Heart left ventricle (tissue), 16 donors: ENCODE data around the gene EIF2AK3. TPM values are rescaled to one million over a fixed set of nuclear protein-coding genes. Genes with fewer than 3 reads are reported as not detected.
"Not testable (repeated sequence)": the region's sequence is repeated elsewhere in the genome, so short reads cannot be mapped to it uniquely, and the experiment has no call there.

Source experiments
- ATAC-seq, 4 donors: fragments of 200-7000 bp; cut with Tn5 transposase; one replicate each; pipeline ENCODE4 v1.9.1; 2020 to 2022; ENCODE audit warnings: moderate library complexity in 4 of 4, mild to moderate bottlenecking in 3 of 4, moderate number of reproducible peaks in 1 of 4
- DNase-seq, 5 donors: peaks; one replicate each; pipeline ENCODE4 v3.0.0-alpha.2; 2020
- H3K27ac ChIP-seq, 12 donors: fragments of 200-600 bp; sonication (generic) in 4 of 12; one replicate each; pipeline versions ENCODE4 v1.5.0 to v1.8.0; 2016 to 2022; ENCODE audit warnings: mild to moderate bottlenecking in 2 of 12
- H3K27me3 ChIP-seq, 9 donors: fragments of 200-600 bp; sonication (generic) in 2 of 9; one replicate each; pipeline versions ENCODE4 v1.5.1 to v1.8.0; 2016 to 2022; ENCODE audit warnings: mild to moderate bottlenecking in 3 of 9
- H3K36me3 ChIP-seq, 9 donors: fragments of 200-600 bp; sonication (generic) in 2 of 9; one replicate each; pipeline versions ENCODE4 v1.5.0 to v1.8.0; 2018 to 2022; ENCODE audit warnings: mild to moderate bottlenecking in 2 of 9
- H3K4me1 ChIP-seq, 12 donors: fragments of 200-600 bp; sonication (generic) in 4 of 12; one replicate each; pipeline versions ENCODE4 v1.5.0 to v1.8.0; 2016 to 2022; ENCODE audit warnings: mild to moderate bottlenecking in 3 of 12
- H3K4me3 ChIP-seq, 12 donors: fragments of 200-600 bp; sonication (generic) in 4 of 12; one replicate each; pipeline versions ENCODE4 v1.5.0 to v1.8.0; 2017 to 2022; ENCODE audit warnings: mild to moderate bottlenecking in 9 of 12, moderate library complexity in 4 of 12
- H3K9me3 ChIP-seq, 12 donors: fragments of 200-600 bp; sonication (generic) in 4 of 12; one replicate each; pipeline versions ENCODE4 v1.5.0 to v1.8.0; 2016 to 2022; ENCODE audit warnings: mild to moderate bottlenecking in 1 of 12
- POLR2A ChIP-seq, 2 donors: fragments of 450-650 bp; IDR thresholded peaks; one replicate each; pipeline ENCODE4 v1.6.1; 2017; ENCODE audit warnings: antibody characterized with exemption in 2 of 2, mild to moderate bottlenecking in 2 of 2, moderate library complexity in 2 of 2
- WGBS, 4 donors: extraction: QIAGEN DNeasy Blood & Tissue Kit in 2 of 4; methylation state at CpG; one replicate each; pipeline versions ENCODE4 v1.1.5 to v1.1.7; 2013 to 2018; 5-methylcytosine and 5-hydroxymethylcytosine counted together
- intact Hi-C, 10 donors: fragments of 100-400 bp; cut with DNase I; formaldehyde crosslinking; loops; one replicate each; pipeline versions ENCODE4 v1.11.1 to v1.14.2; 2022
- polyA plus RNA-seq, 2 donors: library from polyadenylated mRNA; stranded (reverse); fragments of 200-250 nt; gene quantifications; one replicate each; pipeline ENCODE4 v1.2.3, GENCODE V29; 2013
- total RNA-seq, 9 donors: library from RNA; depleted of rRNA in 2 of 9; stranded (reverse); fragments of >200 nt in 2 of 9; fragmentation: NEBNext Ultra II Directional in 3 of 9; extraction: Animal tissue kit (Norgen Biotek cat#: 25700) in 3 of 9; gene quantifications; one replicate each; pipeline versions ENCODE4 v1.1.0 to v1.2.4, GENCODE V29; 2016 to 2023
- TF ChIP-seq, protein P1 (sequence below), 12 donors: fragments of 200-600 bp; sonication (generic) in 4 of 12; IDR thresholded peaks; one replicate each; pipeline versions ENCODE4 v1.5.0 to v1.8.0; 2018 to 2022; ENCODE audit warnings: antibody characterized with exemption in 12 of 12, mild to moderate bottlenecking in 5 of 12
- donor health status: ischemic (EF 13 %, LVEDD 7.1; RV severe dilation, severe dysfunction).
- donor health status: healthy with polysubstance abuse.
- donor health status: DM: no; HTN: yes; CAD: no.
- donor health status: DM: no; HTN: no; CAD: no.
- donor health status: ischemic (EF 25% LVEDD 6.9; RV normal size, moderate dysfunction).
- donor health status: ischemic (EF 25% LVEDD 5.7; RV mildly dilated, moderate dysfunction).
- donor health status: healthy.
- donor health status: DM: yes; HTN: yes; CAD: no.
- donor health status: ischemic (EF 35%, LVEDD 5.7; RV mildly dilated, moderate dysfunction).
- donor health status: nonischemic (EF 11% LVEDD 7.7; RV severe dilation, severe dysfunction).
- donor health status: DM: yes; HTN: yes; CAD: no.
- donor health status: PGD.
- donor health status: ischemic (EF 29% LVEDD 5.4; RV normal size, mild dysfunction).
- donor health status: nonischemic (EF 23%, LVEDD 6.1; RV moderate dilation, normal function).

EIF2AK3 gene
- total and polyA plus RNA-seq, 11 donors = 2.7 to 29.9 (median 10.9) TPM

DNA sequence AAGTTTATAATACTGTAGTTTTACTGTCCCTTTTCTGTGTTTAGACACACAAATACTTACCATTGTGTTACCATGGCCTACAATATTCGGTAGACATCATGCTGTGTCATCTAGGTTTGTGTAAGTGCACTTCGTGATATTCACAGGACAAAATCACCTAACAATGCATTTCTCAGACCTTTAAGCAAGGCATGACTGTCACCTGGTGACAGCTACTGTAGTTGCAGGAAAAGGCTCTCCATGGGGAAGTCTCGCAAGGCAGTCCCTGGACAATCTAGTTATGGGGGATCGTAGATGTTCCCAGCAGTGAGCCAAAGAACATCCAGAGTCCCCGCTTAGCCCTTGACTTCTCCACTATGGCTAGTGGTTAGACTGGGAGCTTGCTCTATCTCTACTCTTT is 73.1 kb downstream of the EIF2AK3 start:
- Histone ChIP-seq H3K27me3 (peaks cover 0 to 12% (median 7%) of the 10 kb centered on the region in 9 donors), H3K9me3 (no peaks in the 10 kb centered on the region), H3K4me3 (no peak overlapping the region), H3K4me1 (peaks cover 0 to 7% (median 0%) of the 10 kb centered on the region in 12 donors), H3K27ac (no peak overlapping the region), H3K36me3 (peaks cover 0 to 51% (median 37%) of the 10 kb centered on the region in 9 donors)
- TF ChIP-seq POLR2A (IDR thresholded peaks at IDR 0.05) = no peak
- TF ChIP-seq, protein P1, sequence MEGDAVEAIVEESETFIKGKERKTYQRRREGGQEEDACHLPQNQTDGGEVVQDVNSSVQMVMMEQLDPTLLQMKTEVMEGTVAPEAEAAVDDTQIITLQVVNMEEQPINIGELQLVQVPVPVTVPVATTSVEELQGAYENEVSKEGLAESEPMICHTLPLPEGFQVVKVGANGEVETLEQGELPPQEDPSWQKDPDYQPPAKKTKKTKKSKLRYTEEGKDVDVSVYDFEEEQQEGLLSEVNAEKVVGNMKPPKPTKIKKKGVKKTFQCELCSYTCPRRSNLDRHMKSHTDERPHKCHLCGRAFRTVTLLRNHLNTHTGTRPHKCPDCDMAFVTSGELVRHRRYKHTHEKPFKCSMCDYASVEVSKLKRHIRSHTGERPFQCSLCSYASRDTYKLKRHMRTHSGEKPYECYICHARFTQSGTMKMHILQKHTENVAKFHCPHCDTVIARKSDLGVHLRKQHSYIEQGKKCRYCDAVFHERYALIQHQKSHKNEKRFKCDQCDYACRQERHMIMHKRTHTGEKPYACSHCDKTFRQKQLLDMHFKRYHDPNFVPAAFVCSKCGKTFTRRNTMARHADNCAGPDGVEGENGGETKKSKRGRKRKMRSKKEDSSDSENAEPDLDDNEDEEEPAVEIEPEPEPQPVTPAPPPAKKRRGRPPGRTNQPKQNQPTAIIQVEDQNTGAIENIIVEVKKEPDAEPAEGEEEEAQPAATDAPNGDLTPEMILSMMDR (IDR thresholded peaks at IDR 0.05) = peak in 1 of 12 donors; percentile 12
- intact Hi-C loops = loop anchor here in 6 of 10 donors (5.0 to 10.0 kb wide), 2 partner anchors 359 to 362 kb away; no protein-coding TSS in a partner anchor
- DNase-seq (no peak), ATAC-seq (no peak)
- WGBS, 4 donors = 86 to 88% (median 88%) methylated on average over 5 of the region's 5 CpGs

GRCh38 chr2:88549616-88550292 is 77.5 kb downstream of the EIF2AK3 start:
- 6 to 14% (median 11%) methylated on average over 36 of the region's 36 CpGs for WGBS, 4 donors
- ATAC-seq = peak in 1 of 4 donors; percentile 22
- Histone ChIP-seq H3K4me1 (peaks cover 0 to 7% (median 0%) of the 10 kb centered on the region in 12 donors), H3K36me3 (peaks cover 0 to 6% (median 0%) of the 10 kb centered on the region in 9 donors), H3K27me3 (peaks cover 0 to 26% (median 10%) of the 10 kb centered on the region in 9 donors), H3K9me3 (no peaks in the 10 kb centered on the region), H3K4me3 (peak overlapping the region in 2 of 12 donors; percentile 6 to 17), H3K27ac (no peak overlapping the region)
- DNase-seq = no peak
- intact Hi-C loops = loop anchor here in 6 of 10 donors (5.0 to 10.0 kb wide), 2 partner anchors 355 to 357 kb away; no protein-coding TSS in a partner anchor
- no peak for TF ChIP-seq POLR2A (IDR thresholded peaks at IDR 0.05)
- TF ChIP-seq, protein P1 (IDR thresholded peaks at IDR 0.05) = no peak

GRCh38 chr2:88546291-88546690 is 81.0 kb downstream of the EIF2AK3 start:
- H3K27me3 ChIP-seq = peaks cover 0 to 26% (median 10%) of the 10 kb centered on the region in 9 donors
- H3K4me1 ChIP-seq, H3K4me3 ChIP-seq, intact Hi-C loops, H3K27ac ChIP-seq, H3K9me3 ChIP-seq, DNase-seq, H3K36me3 ChIP-seq, ATAC-seq: not testable (repeated sequence)
- 79 to 91% (median 88%) methylated on average over 4 of the region's 4 CpGs for WGBS, 4 donors

GRCh38 chr2:88545118-88545517 is 82.1 kb downstream of the EIF2AK3 start:
- no peak for DNase-seq
- Histone ChIP-seq H3K27ac (no peak overlapping the region), H3K27me3 (peaks cover 0 to 25% (median 9%) of the 10 kb centered on the region in 9 donors), H3K9me3 (peaks cover 0 to 7% (median 0%) of the 10 kb centered on the region in 12 donors), H3K4me1 (peaks cover 0 to 7% (median 0%) of the 10 kb centered on the region in 12 donors), H3K36me3 (no peaks in the 10 kb centered on the region), H3K4me3 (no peak overlapping the region)
- ATAC-seq = no peak
- TF ChIP-seq POLR2A (IDR thresholded peaks at IDR 0.05) = no peak
- TF ChIP-seq, protein P1 (IDR thresholded peaks at IDR 0.05) = no peak
- WGBS, 4 donors = 79 to 82% (median 81%) methylated on average over 5 of the region's 5 CpGs
- intact Hi-C loops = no loop called here
